Body of pancreas (tissue), 4 donors: ENCODE results near the gene SLC44A1. TPM values are rescaled to one million over a fixed set of nuclear protein-coding genes. Genes with fewer than 3 reads are reported as not detected.

Source experiments
- ATAC-seq: fragments of 150-250 bp; one replicate; pipeline ENCODE4 v1.9.1; 2016
- DNase-seq, 4 donors: peaks; one replicate each; pipeline ENCODE4 v3.0.0-alpha.2; 2019
- H3K27ac ChIP-seq, 4 donors: fragments of 200-600 bp; sonication (generic); 1 replicate in 3 of 4; 2 replicates in 1 of 4; pipeline versions ENCODE4 v1.5.1 to v1.6.1; 2016 to 2019; ENCODE audit warnings: mild to moderate bottlenecking in 1 of 4, mixed read lengths in 1 of 4, moderate library complexity in 1 of 4
- H3K27me3 ChIP-seq, 2 donors: fragments of 200-600 bp; sonication (generic); one replicate each; pipeline ENCODE4 v1.6.0; 2016; ENCODE audit warnings: mild to moderate bottlenecking in 1 of 2
- H3K36me3 ChIP-seq, 2 donors: fragments of 200-600 bp; sonication (generic); replicated peaks in 1 of 2; 2 replicates each; pipeline ENCODE4 v1.5.1; 2016; ENCODE audit warnings: low read depth in 2 of 2; ENCODE audit not compliant: insufficient read depth in 1 of 2
- H3K4me1 ChIP-seq: fragments of 200-600 bp; sonication (generic); one replicate; pipeline ENCODE4 v1.6.0; 2016
- H3K4me3 ChIP-seq, 2 donors: fragments of 200-600 bp; sonication (generic); 1 replicate in 1 of 2; 2 replicates in 1 of 2; pipeline ENCODE4 v1.5.1; 2016 to 2019
- H3K9me3 ChIP-seq, 3 donors: fragments of 200-600 bp; sonication (generic); 1 replicate in 2 of 3; 2 replicates in 1 of 3; pipeline ENCODE4 v1.5.1; 2016
- CTCF ChIP-seq, 7 experiments: fragments of 450-650 bp in 4 of 7; fragments of 200-600 bp in 3 of 7; sonication (generic) in 3 of 7; IDR thresholded peaks; one replicate each; pipeline ENCODE4 v1.5.1; 2016 to 2019; ENCODE audit warnings: antibody characterized with exemption in 7 of 7
- POLR2A ChIP-seq, 3 donors: fragments of 450-650 bp; IDR thresholded peaks; one replicate each; pipeline ENCODE4 v1.6.1; 2016; ENCODE audit warnings: antibody characterized with exemption in 3 of 3, mild to moderate bottlenecking in 2 of 3
- WGBS, 2 donors: methylation state at CpG; one replicate each; pipeline ENCODE4 v1.1.5; 2017; 5-methylcytosine and 5-hydroxymethylcytosine counted together
- intact Hi-C: fragments of 100-400 bp; cut with DNase I; formaldehyde crosslinking; loops from one replicate; pipeline ENCODE4 v1.15.1; 2023
- total RNA-seq, 2 donors: library from RNA; depleted of rRNA; stranded (reverse); fragments of >200 nt; gene quantifications; one replicate each; pipeline ENCODE4 v1.1.0, GENCODE V29; 2016

The SLC44A1 gene
- total RNA-seq, 2 donors from 2014 or later, result 15.5 to 39.4 TPM

DNA sequence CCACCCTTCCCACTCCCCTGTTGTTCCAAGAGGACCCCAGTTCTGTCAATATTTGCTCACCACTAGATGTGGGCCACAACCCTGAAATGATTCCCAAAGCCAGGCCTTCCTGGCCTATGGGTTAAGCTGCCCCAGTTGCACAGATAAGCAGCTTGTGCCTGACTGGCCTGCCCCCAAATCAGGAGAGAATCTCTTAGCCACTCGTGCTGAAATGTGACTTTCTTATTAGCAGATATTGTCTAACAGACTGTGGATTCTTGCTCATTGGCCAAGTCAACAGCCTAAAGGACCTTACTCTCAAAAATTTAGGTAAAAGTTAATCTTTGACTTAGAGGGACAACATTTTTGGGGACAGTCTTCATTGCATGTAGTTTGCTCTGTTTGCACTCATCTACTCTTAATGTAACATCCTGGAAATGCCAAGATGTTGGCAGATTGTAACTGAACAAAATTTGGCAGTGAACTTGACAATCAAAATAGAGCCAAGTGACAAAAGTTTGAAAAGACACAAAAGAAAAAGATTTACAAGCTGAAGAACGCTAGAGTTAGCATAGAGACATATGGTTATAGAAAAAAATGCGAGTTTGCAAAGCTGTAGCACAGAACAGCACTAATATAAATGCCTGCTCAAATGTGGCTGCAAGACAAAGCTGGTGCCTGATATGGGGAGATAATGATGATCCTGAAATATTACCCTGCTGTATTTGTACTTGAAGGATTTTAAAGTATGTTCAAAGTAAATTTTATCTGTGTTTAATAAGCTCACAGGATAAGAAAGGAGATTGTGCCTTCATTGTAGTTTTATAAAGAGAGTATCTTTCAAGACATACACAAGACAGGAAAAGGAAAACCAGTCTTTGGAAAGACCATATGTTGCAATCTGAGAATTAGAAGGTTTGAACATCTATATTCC, 174.4 kb downstream of the SLC44A1 start:
- TF ChIP-seq CTCF (IDR thresholded peaks at IDR 0.05), result no peak
- TF ChIP-seq POLR2A (IDR thresholded peaks at IDR 0.05), result no peak
- Histone ChIP-seq H3K9me3 (no peaks in the 10 kb centered on the region), H3K4me1 (peaks cover 4% of the 10 kb centered on the region), H3K27ac (no peak overlapping the region), H3K4me3 (no peak overlapping the region), H3K27me3 (no peaks in the 10 kb centered on the region), H3K36me3 (no peaks in the 10 kb centered on the region)
- intact Hi-C loops, result loop anchor here (10.0 kb wide), 2 partner anchors 174 to 554 kb away; partner anchors contain the start of gene SLC44A1
- DNase-seq (no peak), ATAC-seq (no peak)
- 66% methylated on average over 3 of the region's 3 CpGs for WGBS, 2 donors

- Histone ChIP-seq H3K4me1 (peaks cover 4% of the 10 kb centered on the region), H3K36me3 (no peaks in the 10 kb centered on the region), H3K9me3 (no peaks in the 10 kb centered on the region), H3K27ac (no peak overlapping the region), H3K27me3 (no peaks in the 10 kb centered on the region), H3K4me3 (no peak overlapping the region)
- ATAC-seq (no peak), DNase-seq (no peak)
- intact Hi-C loops, result loop anchor here (10.0 kb wide), 2 partner anchors 175 to 555 kb away; partner anchors contain the start of gene SLC44A1
- TF ChIP-seq POLR2A (IDR thresholded peaks at IDR 0.05) (no peak), CTCF (IDR thresholded peaks at IDR 0.05) (no peak)
- WGBS, 2 donors, result 86 to 88% methylated on average over 10 of the region's 10 CpGs
Observed at GRCh38 chr9:105419816-105420597, 175.6 kb downstream of the SLC44A1 start.

GRCh38 chr9:105421154-105421553, 176.7 kb downstream of the SLC44A1 start:
- no peaks in the 10 kb centered on the region for H3K36me3 ChIP-seq
- ATAC-seq, result no peak
- H3K4me1 ChIP-seq, result no peaks in the 10 kb centered on the region
- no peak overlapping the region for H3K4me3 ChIP-seq
- DNase-seq, result no peak
- TF ChIP-seq POLR2A (IDR thresholded peaks at IDR 0.05), result no peak
- TF ChIP-seq CTCF (IDR thresholded peaks at IDR 0.05), result no peak
- intact Hi-C loops, result no loop called here
- WGBS, 2 donors, result 90 to 92% methylated on average over 2 of the region's 2 CpGs
- no peaks in the 10 kb centered on the region for H3K27me3 ChIP-seq
- no peaks in the 10 kb centered on the region for H3K9me3 ChIP-seq
- H3K27ac ChIP-seq, result no peak overlapping the region

DNA sequence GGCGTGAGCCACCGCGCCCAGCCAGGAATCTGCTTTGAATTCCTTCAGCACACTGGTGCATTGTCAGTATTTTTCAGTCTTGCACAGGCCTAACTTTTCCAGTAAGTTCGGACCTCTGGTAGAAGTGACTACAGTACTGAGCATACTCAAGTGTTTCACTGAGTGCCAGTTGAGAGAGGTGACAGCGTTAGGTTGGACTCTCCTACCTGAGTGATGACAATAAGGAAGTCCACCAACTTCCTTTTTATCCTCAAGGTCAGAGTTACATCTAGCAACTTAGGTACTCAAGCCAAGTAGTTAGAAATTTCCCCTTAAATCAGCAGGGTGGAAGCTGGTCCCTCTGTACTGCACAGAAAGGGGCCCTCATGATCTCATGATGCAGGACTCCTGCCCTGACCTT, 177.4 kb downstream of the SLC44A1 start:
- Histone ChIP-seq H3K4me1 (no peaks in the 10 kb centered on the region), H3K9me3 (no peaks in the 10 kb centered on the region), H3K4me3 (no peak overlapping the region), H3K36me3 (no peaks in the 10 kb centered on the region), H3K27ac (no peak overlapping the region), H3K27me3 (no peaks in the 10 kb centered on the region)
- ATAC-seq (no peak), DNase-seq (no peak)
- intact Hi-C loops, result no loop called here
- 92 to 96% methylated on average over 5 of the region's 5 CpGs for WGBS, 2 donors
- TF ChIP-seq CTCF (IDR thresholded peaks at IDR 0.05) (no peak), POLR2A (IDR thresholded peaks at IDR 0.05) (no peak)
